Endothelial cell of umbilical vein (primary cell): ENCODE results near the gene CA5A. TPM values are rescaled to one million over a fixed set of nuclear protein-coding genes. Genes with fewer than 3 reads are reported as not detected.
"Not testable (repeated sequence)": the region's sequence is repeated elsewhere in the genome, so short reads cannot be mapped to it uniquely, and the experiment has no call there.

Experiments used
- Bru-seq: library from RNA; stranded (reverse); fragments of 400-500 nt; gene quantifications from one replicate; lab custom pipeline; 2021; lab: Mats Ljungman, UMichigan
- BruChase-seq, 2 experiments: library from RNA; stranded (reverse); fragments of 400-500 nt; gene quantifications; one replicate each; lab custom pipeline; 2021; lab: Mats Ljungman, UMichigan
- BruUV-seq: library from RNA; stranded (reverse); fragments of 400-500 nt; replicated peaks from 2 replicates; lab custom pipeline; 2021; lab: Mats Ljungman, UMichigan
- CTCF ChIA-PET: fragments of 300-600, 350-600 bp; sonication (Branson Sonifier 250); formaldehyde crosslinking; loops from one replicate; lab custom pipeline; 2021; ENCODE audit warnings: antibody characterized with exemption, inconsistent platforms; lab: Charles Lee
- POLR2A ChIA-PET: fragments of 300-600, 350-600 bp; sonication (Branson Sonifier 250); formaldehyde crosslinking; loops from one replicate; lab custom pipeline; 2021; ENCODE audit warnings: antibody characterized with exemption, inconsistent platforms; lab: Charles Lee
- DNase-seq: peaks from one replicate; pipeline ENCODE4 v3.0.0-alpha.2; 2011; ENCODE audit warnings: low read depth, low spot score
- FAIRE-seq: peaks from 2 replicates; lab custom pipeline; 2011; peaks lifted over from hg19 to GRCh38; lab: Jason Lieb, UNC
- H2AFZ ChIP-seq: 2 replicates; pipeline ENCODE4 v1.6.0; 2012; ENCODE audit warnings: low read depth, low read length, control low read depth, inconsistent platforms
- H3K27ac ChIP-seq: 2 replicates; pipeline ENCODE4 v1.5.1; 2011; ENCODE audit warnings: low read depth, mild to moderate bottlenecking, control low read depth, low read length, moderate library complexity; ENCODE audit not compliant: insufficient read depth
- H3K27me3 ChIP-seq, 2 experiments: 2 replicates each; pipeline versions ENCODE4 v1.6.0 to v1.6.1; 2011; ENCODE audit warnings: low read length in 2 of 2, mixed read lengths in 1 of 2; ENCODE audit not compliant: control insufficient read depth in 2 of 2, insufficient read depth in 2 of 2
- H3K36me3 ChIP-seq, 2 experiments: 2 replicates in 1 of 2; 3 replicates in 1 of 2; pipeline ENCODE4 v1.5.1; 2011; ENCODE audit warnings: low read length in 2 of 2, mild to moderate bottlenecking in 1 of 2, moderate library complexity in 1 of 2; ENCODE audit not compliant: control insufficient read depth in 2 of 2, insufficient read depth in 2 of 2; ENCODE audit errors: extremely low read depth in 1 of 2
- H3K4me1 ChIP-seq: 3 replicates; pipeline ENCODE4 v1.5.1; 2011; ENCODE audit warnings: mild to moderate bottlenecking, low read length; ENCODE audit not compliant: control insufficient read depth, insufficient read depth; ENCODE audit errors: extremely low read depth
- H3K4me2 ChIP-seq: 2 replicates; pipeline ENCODE4 v1.6.1; 2011; ENCODE audit warnings: low read length, control low read depth, mixed read lengths; ENCODE audit not compliant: insufficient read depth
- H3K4me3 ChIP-seq, 3 experiments: fragments of 200-600 bp in 1 of 3; sonication (generic), shearing (Covaris generic) in 1 of 3; replicated peaks in 1 of 3; 2 replicates each; pipeline ENCODE4 v1.5.1; 2011 to 2016; ENCODE audit warnings: control low read depth in 3 of 3, low read length in 3 of 3, mild to moderate bottlenecking in 2 of 3, inconsistent platforms in 1 of 3, low read depth in 1 of 3, moderate library complexity in 1 of 3; ENCODE audit not compliant: insufficient read depth in 1 of 3
- H3K79me2 ChIP-seq: 2 replicates; pipeline ENCODE4 v1.6.0; 2012; ENCODE audit warnings: low read length, inconsistent platforms; ENCODE audit not compliant: control insufficient read depth, insufficient read depth
- H3K9ac ChIP-seq: replicated peaks from 2 replicates; pipeline ENCODE3; 2011; ENCODE audit warnings: low read length, control low read depth; ENCODE audit not compliant: insufficient read depth; ENCODE audit errors: extremely low read depth
- H3K9me1 ChIP-seq: replicated peaks from 3 replicates; pipeline ENCODE4 v1.6.0; 2011; ENCODE audit warnings: mild to moderate bottlenecking, low read length; ENCODE audit not compliant: control insufficient read depth, insufficient read depth; ENCODE audit errors: extremely low read depth
- H3K9me3 ChIP-seq: replicated peaks from 2 replicates; pipeline ENCODE4 v1.5.1; 2012; ENCODE audit warnings: low read length, inconsistent platforms; ENCODE audit not compliant: control insufficient read depth, insufficient read depth
- H4K20me1 ChIP-seq: replicated peaks from 2 replicates; pipeline ENCODE3; 2011; ENCODE audit warnings: mild to moderate bottlenecking, low read length; ENCODE audit not compliant: control insufficient read depth, insufficient read depth; ENCODE audit errors: extremely low read depth
- EZH2 ChIP-seq: IDR thresholded peaks from 2 replicates; pipeline ENCODE4 v1.6.1; 2012; ENCODE audit warnings: borderline replicate concordance, low read depth, mild to moderate bottlenecking, moderate library complexity, low read length, inconsistent platforms; ENCODE audit not compliant: severe bottlenecking
- FOS ChIP-seq: IDR thresholded peaks from 2 replicates; pipeline ENCODE4 v1.6.1; 2011; ENCODE audit warnings: mild to moderate bottlenecking, low read length, moderate library complexity, borderline replicate concordance; ENCODE audit not compliant: insufficient read depth
- GATA2 ChIP-seq: IDR thresholded peaks from 2 replicates; pipeline ENCODE4 v1.7.0; 2011; ENCODE audit warnings: low read depth, mild to moderate bottlenecking, moderate library complexity, mixed read lengths, low read length; ENCODE audit not compliant: insufficient read length, insufficient read depth
- JUN ChIP-seq: IDR thresholded peaks from 2 replicates; pipeline ENCODE4 v1.6.1; 2011; ENCODE audit warnings: borderline replicate concordance, low read depth; ENCODE audit not compliant: insufficient read length, insufficient read depth
- MYC ChIP-seq: IDR thresholded peaks from one replicate; pipeline ENCODE4 v1.6.1; 2011; ENCODE audit warnings: mild to moderate bottlenecking, low read depth, low read length
- POLR2A ChIP-seq: IDR thresholded peaks from 2 replicates; pipeline ENCODE4 v1.6.1; 2012; ENCODE audit warnings: low read depth, mild to moderate bottlenecking, control low read depth, low read length
- POLR2AphosphoS5 ChIP-seq: IDR thresholded peaks from 2 replicates; pipeline ENCODE4 v1.6.1; 2012; ENCODE audit warnings: low read depth, mild to moderate bottlenecking, control low read depth, low read length, moderate library complexity; ENCODE audit not compliant: insufficient read depth
- dilution Hi-C: fragments of 300-500 bp; cut with MboI; formaldehyde crosslinking; loops from one replicate; pipeline ENCODE4 v1.15.0; 2019; ENCODE audit warnings: low sequenced_read_pairs; ENCODE audit not compliant: extremely low pct_ligation_motif_present
- intact Hi-C: fragments of 100-400 bp; cut with micrococcal nuclease; formaldehyde crosslinking; loops from one replicate; pipeline ENCODE4 v1.10.0; 2022
- long read RNA-seq: library from polyadenylated mRNA; stranded (forward); transcript quantifications from one replicate; pipeline ENCODE4 v2.0.0, GENCODE V29; 2021
- polyA minus RNA-seq, 3 experiments: library from RNA; depleted of rRNA, polyadenylated mRNA; stranded (reverse); fragments of >200 nt; gene quantifications; 1 replicate in 1 of 3; 2 replicates in 2 of 3; pipeline ENCODE4 v1.2.3, GENCODE V29; 2011
- polyA plus RNA-seq, 4 experiments: library from polyadenylated mRNA; depleted of rRNA in 3 of 4; stranded (reverse) in 3 of 4; unstranded in 1 of 4; fragments of >200 nt; gene quantifications; 2 replicates each; pipeline versions ENCODE4 v1.2.1 to v1.2.3, GENCODE V29; 2011 to 2012; ENCODE audit warnings: missing spikeins in 1 of 4
- total RNA-seq: library from RNA; stranded (reverse); gene quantifications from 2 replicates; pipeline ENCODE4 v1.2.3, GENCODE V29; 2021
- TF ChIP-seq, protein P1 (sequence below): IDR thresholded peaks from 2 replicates; pipeline ENCODE4 v1.6.1; 2011; ENCODE audit not compliant: insufficient read depth, insufficient read length
- TF ChIP-seq, protein P2 (sequence below), 2 donors: IDR thresholded peaks; 1 replicate in 1 of 2; 2 replicates in 1 of 2; pipeline ENCODE4 v1.5.1; 2011; ENCODE audit warnings: low read length in 2 of 2, mild to moderate bottlenecking in 2 of 2, moderate library complexity in 2 of 2, control low read depth in 1 of 2, inconsistent platforms in 1 of 2, low read depth in 1 of 2; ENCODE audit not compliant: insufficient read depth in 1 of 2; ENCODE audit errors: extremely low read depth in 1 of 2

CA5A gene
- not detected in 2 replicates for total RNA-seq
- polyA plus RNA-seq = not detected in 2 replicates
- not detected in 2 replicates for polyA plus RNA-seq (2011; cell fraction: cytosol; rRNA removed)
- not detected in 2 replicates for polyA plus RNA-seq (2011; cell fraction: nucleus; rRNA removed)
- not detected in 2 replicates for polyA plus RNA-seq (2012)
- not detected in 2 replicates for polyA minus RNA-seq
- not detected for polyA minus RNA-seq (2011; cell fraction: cytosol; rRNA and poly(A)+ RNA removed)
- not detected in 2 replicates for polyA minus RNA-seq (2011; cell fraction: nucleus; rRNA and poly(A)+ RNA removed)
- not detected for Bru-seq, nascent RNA
- BruChase-seq, experiment 1, labeled RNA remaining after a 6-hour chase = not detected
- BruChase-seq, experiment 2, labeled RNA remaining after a 2-hour chase = not detected
- long read RNA-seq = 0 reads

DNA sequence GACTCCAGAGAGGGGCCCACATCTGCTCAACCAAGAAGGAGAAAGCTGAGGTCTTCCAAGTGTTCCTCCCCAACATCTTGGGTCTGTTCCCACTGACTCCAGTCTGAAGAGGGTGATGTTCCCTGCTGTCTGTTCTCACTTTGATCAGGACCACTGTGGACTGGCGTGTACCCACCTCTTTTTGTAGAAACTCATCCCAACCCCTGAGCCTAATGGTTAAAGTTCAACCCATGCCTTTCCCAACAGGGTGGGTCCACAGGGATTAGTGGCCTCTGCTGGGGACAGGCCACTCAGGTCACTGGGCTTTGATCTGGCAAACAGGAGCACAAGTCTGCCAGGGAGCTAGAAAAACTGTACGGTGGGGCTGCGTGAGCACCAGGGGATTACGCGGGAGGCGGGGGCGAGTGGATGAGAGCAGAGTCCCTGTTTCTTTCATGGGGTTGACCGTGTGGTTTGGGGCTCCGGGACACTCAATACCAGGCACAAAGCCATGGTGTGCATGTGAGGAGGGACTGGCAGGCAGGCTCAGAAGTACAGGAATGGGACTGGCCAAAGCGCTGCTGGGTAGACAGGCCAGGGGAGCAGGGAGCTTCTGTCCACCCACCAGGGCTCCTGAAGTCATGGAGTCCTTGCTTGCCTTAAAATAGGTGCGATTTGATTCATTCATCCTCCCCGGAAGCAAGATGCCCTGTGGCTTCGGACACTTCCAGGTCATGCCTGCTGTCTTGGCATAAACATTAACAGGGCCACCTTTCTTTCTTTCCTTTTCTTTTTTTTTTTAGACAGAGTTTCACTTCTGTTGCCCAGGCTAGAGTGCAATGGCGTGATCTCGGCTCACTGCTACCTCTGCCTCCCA lies at the start of gene CA5A:
TSS of gene CA5A (minus strand) at position 155 of the 856 bp plus-strand sequence. CDS start at position 76, 79 bp downstream.
- Histone ChIP-seq H3K9me3 (no peaks in the 10 kb centered on the region), H3K9me1 (no peaks in the 10 kb centered on the region), H4K20me1 (no peaks in the 10 kb centered on the region), H3K79me2 (no peaks in the 10 kb centered on the region), H3K27ac (no peak within 1 kb of the TSS), H3K27me3 (peaks cover 0 to 1% of the 10 kb centered on the region in 2 experiments), H3K36me3 (no peaks in the 10 kb centered on the region), H3K4me3 (no peak within 1 kb of the TSS), H3K9ac (no peak within 1 kb of the TSS), H2AFZ (no peak within 1 kb of the TSS), H3K4me2 (no peak within 1 kb of the TSS), H3K4me1 (no peaks in the 10 kb centered on the region)
- DNase-seq (no peak), FAIRE-seq (no peak)
- TF ChIP-seq EZH2 (no peak), POLR2A (no peak), POLR2AphosphoS5 (no peak), FOS (no peak), MYC (no peak), GATA2 (no peak), JUN (no peak)
- TF ChIP-seq, protein P1, sequence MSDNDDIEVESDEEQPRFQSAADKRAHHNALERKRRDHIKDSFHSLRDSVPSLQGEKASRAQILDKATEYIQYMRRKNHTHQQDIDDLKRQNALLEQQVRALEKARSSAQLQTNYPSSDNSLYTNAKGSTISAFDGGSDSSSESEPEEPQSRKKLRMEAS = no peak
- TF ChIP-seq, protein P2, sequence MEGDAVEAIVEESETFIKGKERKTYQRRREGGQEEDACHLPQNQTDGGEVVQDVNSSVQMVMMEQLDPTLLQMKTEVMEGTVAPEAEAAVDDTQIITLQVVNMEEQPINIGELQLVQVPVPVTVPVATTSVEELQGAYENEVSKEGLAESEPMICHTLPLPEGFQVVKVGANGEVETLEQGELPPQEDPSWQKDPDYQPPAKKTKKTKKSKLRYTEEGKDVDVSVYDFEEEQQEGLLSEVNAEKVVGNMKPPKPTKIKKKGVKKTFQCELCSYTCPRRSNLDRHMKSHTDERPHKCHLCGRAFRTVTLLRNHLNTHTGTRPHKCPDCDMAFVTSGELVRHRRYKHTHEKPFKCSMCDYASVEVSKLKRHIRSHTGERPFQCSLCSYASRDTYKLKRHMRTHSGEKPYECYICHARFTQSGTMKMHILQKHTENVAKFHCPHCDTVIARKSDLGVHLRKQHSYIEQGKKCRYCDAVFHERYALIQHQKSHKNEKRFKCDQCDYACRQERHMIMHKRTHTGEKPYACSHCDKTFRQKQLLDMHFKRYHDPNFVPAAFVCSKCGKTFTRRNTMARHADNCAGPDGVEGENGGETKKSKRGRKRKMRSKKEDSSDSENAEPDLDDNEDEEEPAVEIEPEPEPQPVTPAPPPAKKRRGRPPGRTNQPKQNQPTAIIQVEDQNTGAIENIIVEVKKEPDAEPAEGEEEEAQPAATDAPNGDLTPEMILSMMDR (IDR thresholded peaks at IDR 0.05; ENCODE audit: extremely low read depth in 1 of 2, insufficient read depth in 1 of 2, low read depth in 1 of 2, low read length in 2 of 2) = no peak
- BruUV-seq = no TSS peak
- dilution Hi-C loops = no loop called here
- intact Hi-C loops = no loop called here
- POLR2A ChIA-PET = no interaction called here
- CTCF ChIA-PET = no interaction called here

DNA sequence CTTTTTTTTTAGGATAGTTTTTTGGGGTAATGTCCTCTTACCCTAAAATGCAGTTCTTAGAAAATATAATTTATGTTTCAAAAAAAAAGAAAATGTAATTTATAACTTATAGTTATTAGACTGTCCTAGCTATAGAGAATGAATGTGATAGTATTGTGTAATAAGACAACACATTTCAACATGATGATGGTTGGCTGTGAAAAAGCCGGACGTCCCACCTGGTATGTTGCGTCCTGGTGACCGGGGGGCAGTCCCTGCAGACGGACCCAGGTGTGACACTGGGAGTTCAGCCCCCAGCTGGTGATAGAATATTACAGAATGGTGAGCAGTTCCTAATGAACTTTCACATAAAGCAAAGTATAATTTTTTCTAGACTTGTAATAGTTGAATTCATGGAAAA lies 49.2 kb upstream of the CA5A start:
- H3K9me1 ChIP-seq, H3K4me3 ChIP-seq, H3K9ac ChIP-seq, H4K20me1 ChIP-seq, intact Hi-C loops, FAIRE-seq, H3K9me3 ChIP-seq, H3K4me2 ChIP-seq, H3K79me2 ChIP-seq, H3K27ac ChIP-seq, CTCF ChIA-PET, dilution Hi-C loops, BruUV-seq, POLR2A ChIA-PET, H3K4me1 ChIP-seq, H3K36me3 ChIP-seq, DNase-seq, H2AFZ ChIP-seq, H3K27me3 ChIP-seq: not testable (repeated sequence)
